Memory B cell (primary cell): ENCODE results near the gene AATF.
"Not testable (repeated sequence)": the region's sequence is repeated elsewhere in the genome, so short reads cannot be mapped to it uniquely, and the experiment has no call there.

ENCODE experiments used
- ATAC-seq: fragments of 150-1000 bp; cut with Tn5 transposase; 2 replicates; pipeline ENCODE4 v1.10.0; 2021; ENCODE audit warnings: low read depth, mild to moderate bottlenecking, moderate library complexity
- DNase-seq, 2 donors: peaks; one replicate each; pipeline ENCODE4 v3.0.0; 2022; ENCODE audit warnings: low spot score in 2 of 2
- H3K27ac Mint-ChIP-seq: one replicate; pipeline ENCODE4 v1.8.0; 2022; ENCODE audit warnings: mild to moderate bottlenecking, moderate library complexity, mixed read lengths
- H3K27me3 Mint-ChIP-seq: one replicate; pipeline ENCODE4 v1.8.0; 2022; ENCODE audit warnings: mixed read lengths
- H3K36me3 Mint-ChIP-seq: one replicate; pipeline ENCODE4 v1.8.0; 2022; ENCODE audit warnings: mild to moderate bottlenecking, mixed read lengths
- H3K4me1 Mint-ChIP-seq: one replicate; pipeline ENCODE4 v1.8.0; 2022; ENCODE audit warnings: mixed read lengths
- H3K4me3 Mint-ChIP-seq: one replicate; pipeline ENCODE4 v1.8.0; 2022; ENCODE audit warnings: mild to moderate bottlenecking, moderate library complexity, mixed read lengths
- H3K9me3 Mint-ChIP-seq: one replicate; pipeline ENCODE4 v1.8.0; 2022; ENCODE audit warnings: mixed read lengths

The AATF gene

DNA sequence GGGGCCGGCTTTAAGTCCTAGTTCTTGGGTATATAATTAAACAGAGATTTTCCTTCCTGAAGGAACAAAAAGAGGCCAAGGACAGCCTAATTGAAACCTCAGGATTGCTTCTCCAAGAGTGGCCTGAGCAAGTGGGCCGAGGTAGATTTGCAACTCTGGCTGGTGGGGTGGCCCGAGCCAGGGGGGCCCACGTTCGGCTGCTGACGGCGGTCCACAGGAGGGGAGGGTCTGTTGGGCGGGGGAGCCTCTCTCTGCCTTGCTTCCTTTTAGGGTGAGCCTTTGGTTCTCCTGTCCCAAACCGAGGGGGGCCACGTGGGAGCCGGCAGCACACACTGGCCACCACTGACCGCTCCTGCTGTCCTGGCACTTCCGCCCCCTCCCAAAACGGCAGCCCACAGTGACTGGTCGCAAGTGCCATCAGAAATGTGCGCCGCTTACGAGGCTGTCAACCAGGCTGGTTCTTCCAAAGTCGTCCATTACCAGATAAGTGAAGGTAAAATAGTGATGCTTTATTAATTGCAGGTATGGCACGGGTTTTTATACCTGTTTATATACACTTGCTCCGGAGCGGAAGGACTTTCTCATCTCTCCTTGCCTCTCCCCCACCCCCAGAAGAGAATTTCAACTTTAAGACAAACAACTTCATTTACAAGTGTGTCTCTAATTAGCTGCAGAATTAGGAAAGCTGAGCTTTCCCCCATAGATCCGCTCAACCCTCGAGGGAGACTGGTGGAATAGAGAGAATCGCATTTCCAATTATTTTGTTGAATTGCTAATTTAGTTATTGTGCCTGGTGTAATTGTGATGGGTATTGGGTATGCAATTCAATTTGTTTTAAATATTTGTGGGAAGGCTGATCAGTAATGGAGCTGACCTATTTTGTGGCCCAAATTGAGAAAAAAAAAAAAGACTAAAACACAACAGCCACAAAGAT, 117.8 kb downstream of the AATF start:
- H3K36me3 Mint-ChIP-seq = no peaks in the 10 kb centered on the region
- H3K9me3 Mint-ChIP-seq = no peaks in the 10 kb centered on the region
- no peak overlapping the region for H3K4me3 Mint-ChIP-seq
- ATAC-seq (no peak), DNase-seq (no peak)
- peaks cover 4% of the 10 kb centered on the region for H3K27me3 Mint-ChIP-seq
- H3K27ac Mint-ChIP-seq = no peak overlapping the region
- H3K4me1 Mint-ChIP-seq = no peaks in the 10 kb centered on the region

DNA sequence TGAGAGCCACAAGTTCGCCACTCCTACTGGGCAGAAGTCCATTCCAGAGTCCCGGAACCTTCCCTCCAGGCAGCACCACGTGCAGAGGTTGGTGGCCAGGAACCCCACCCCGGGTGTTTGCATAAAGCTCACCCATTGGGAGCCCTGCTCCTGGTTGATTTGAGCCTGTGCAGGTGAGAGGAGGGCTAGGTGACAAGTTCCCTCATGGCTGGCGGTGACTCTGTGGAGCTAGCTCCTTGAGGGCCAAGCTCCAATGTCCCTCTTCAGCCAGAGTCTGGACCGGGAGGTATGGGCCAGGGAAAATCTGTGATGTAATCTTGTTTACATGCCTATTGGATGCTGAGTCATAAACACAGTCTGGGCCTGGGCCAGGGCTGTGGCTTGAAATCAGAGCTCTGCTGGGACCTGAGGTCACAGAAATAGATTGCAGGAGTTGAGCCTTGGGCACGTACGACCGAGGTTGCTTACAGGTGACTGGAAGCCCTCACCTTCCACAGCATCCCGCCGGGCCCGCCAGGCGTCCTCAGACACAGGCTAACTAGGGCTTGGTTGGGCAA, 118.9 kb downstream of the AATF start:
- Mint-ChIP-seq H3K27ac (no peak overlapping the region), H3K4me1 (no peaks in the 10 kb centered on the region), H3K36me3 (no peaks in the 10 kb centered on the region), H3K4me3 (no peak overlapping the region), H3K27me3 (peaks cover 4% of the 10 kb centered on the region), H3K9me3 (no peaks in the 10 kb centered on the region)
- DNase-seq (no peak), ATAC-seq (no peak)

DNA sequence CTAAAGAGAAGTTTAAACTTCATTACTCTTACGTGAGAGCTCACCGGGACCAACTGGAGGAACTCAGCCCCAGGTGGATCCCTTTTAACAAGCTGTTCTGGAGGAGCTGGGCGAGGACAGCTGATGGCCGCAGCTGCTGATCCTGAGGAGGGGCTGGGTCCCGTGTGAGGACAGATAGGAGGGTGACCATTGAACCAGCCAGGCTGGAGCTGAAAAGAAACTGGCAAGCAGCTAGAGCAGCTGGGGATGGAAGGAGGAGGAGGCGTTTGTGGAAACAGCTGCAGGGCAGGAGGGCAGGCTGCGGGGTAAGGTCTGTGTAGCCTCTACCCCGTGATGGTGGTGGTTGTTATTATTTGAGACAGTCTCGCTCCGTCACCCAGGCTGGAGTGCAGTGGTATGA, 119.5 kb downstream of the AATF start:
- Mint-ChIP-seq H3K4me3 (no peak overlapping the region), H3K36me3 (no peaks in the 10 kb centered on the region), H3K9me3 (no peaks in the 10 kb centered on the region), H3K27ac (no peak overlapping the region), H3K4me1 (no peaks in the 10 kb centered on the region), H3K27me3 (peaks cover 4% of the 10 kb centered on the region)
- DNase-seq (no peak), ATAC-seq (no peak)

DNA sequence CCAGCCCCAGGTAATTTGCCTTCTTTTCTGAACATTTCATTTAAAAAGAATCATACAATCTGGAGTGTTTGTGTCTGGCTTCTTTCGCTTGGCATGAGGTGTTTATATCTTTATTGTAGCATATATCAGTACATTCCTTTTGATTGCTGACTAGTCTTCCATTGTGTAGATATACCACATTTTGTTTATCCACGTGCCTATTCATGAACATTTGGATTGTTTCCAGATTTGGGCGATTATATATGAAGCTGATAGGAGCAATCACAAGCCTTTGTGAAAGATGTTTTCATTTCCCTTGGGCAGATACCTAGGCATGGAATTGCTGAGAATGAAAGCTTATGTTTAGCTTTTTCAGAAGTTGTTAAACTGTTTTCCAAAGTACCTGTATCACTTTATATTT, 120.3 kb downstream of the AATF start:
- ATAC-seq (no peak), DNase-seq (no peak)
- H3K27me3 Mint-ChIP-seq = peaks cover 4% of the 10 kb centered on the region
- H3K4me3 Mint-ChIP-seq = no peak overlapping the region
- no peaks in the 10 kb centered on the region for H3K36me3 Mint-ChIP-seq
- H3K27ac Mint-ChIP-seq = no peak overlapping the region
- no peaks in the 10 kb centered on the region for H3K9me3 Mint-ChIP-seq
- H3K4me1 Mint-ChIP-seq = no peaks in the 10 kb centered on the region

DNA sequence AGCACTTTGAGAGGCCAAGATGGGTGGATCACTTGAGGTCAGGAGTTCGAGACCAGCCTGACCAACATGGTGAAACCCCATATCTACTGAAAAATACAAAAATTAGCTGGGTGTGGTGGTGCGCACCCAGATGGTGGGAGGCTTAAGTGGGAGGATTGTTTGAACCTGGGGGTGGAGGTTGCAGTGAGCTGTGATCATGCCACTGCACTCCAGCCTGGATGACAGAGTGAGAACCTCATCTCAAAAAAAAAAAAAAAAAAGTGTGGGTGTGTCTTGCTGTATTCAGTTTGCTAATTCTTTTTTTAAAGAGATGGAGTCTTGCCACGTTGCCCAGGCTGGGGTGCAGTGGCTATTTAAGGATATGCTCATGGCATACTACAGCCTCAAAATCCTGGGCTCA, 124.7 kb downstream of the AATF start:
- not testable (repeated sequence) for H3K9me3 Mint-ChIP-seq, H3K4me1 Mint-ChIP-seq, H3K4me3 Mint-ChIP-seq, H3K27me3 Mint-ChIP-seq, ATAC-seq, H3K27ac Mint-ChIP-seq, H3K36me3 Mint-ChIP-seq, DNase-seq

GRCh38 chr17:37079065-37079708, 130.4 kb downstream of the AATF start:
- H3K4me3 Mint-ChIP-seq = no peak overlapping the region
- H3K4me1 Mint-ChIP-seq = no peaks in the 10 kb centered on the region
- no peak for ATAC-seq
- no peak overlapping the region for H3K27ac Mint-ChIP-seq
- H3K27me3 Mint-ChIP-seq = peaks cover 3% of the 10 kb centered on the region
- peaks cover 7% of the 10 kb centered on the region for H3K9me3 Mint-ChIP-seq
- peaks cover 4% of the 10 kb centered on the region for H3K36me3 Mint-ChIP-seq
- no peak for DNase-seq

DNA sequence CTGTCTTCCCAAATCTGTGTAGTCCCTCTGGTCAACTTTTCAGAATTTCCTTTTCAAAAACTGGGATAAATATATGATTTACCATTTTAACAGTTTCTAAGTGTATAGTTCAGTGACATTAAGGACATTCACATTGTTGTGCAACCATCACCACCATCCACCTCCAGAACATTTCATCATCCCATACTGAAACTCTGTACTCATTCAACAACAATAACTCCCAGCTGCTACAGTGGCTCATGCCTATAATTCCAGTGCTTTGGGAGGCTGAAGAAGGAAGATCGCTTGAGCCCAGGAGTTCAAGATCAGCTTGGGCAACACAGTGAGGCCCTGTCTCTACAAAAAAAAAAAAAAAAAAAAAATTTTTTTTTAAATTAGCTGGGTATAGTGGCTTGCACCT, 131.0 kb downstream of the AATF start:
- H3K4me3 Mint-ChIP-seq = no peak overlapping the region
- DNase-seq (no peak), ATAC-seq (no peak)
- H3K27ac Mint-ChIP-seq = no peak overlapping the region
- H3K36me3 Mint-ChIP-seq = peaks cover 5% of the 10 kb centered on the region
- peaks cover 7% of the 10 kb centered on the region for H3K9me3 Mint-ChIP-seq
- peaks cover 3% of the 10 kb centered on the region for H3K27me3 Mint-ChIP-seq
- H3K4me1 Mint-ChIP-seq = no peaks in the 10 kb centered on the region

DNA sequence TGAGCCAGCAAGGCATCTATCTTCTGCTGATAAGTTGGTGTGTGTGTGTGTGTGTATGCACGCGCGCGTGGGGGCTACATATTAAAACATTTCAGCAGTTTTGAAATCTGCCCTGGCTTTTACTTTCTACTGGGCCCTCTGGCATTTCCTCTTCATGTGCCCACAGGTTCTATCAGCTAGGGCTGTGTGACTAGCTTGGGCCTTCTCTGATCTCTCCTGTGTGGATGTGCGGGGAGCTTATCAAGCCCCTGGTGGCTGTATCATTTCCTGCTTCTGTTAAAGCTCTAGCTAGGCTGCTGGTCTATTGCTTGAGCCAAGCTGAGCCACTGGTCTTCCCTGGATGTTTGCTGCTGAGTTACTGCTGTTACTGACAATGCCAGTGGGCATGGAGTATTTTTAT, 132.5 kb downstream of the AATF start:
- DNase-seq = no peak
- no peak overlapping the region for H3K4me3 Mint-ChIP-seq

GRCh38 chr17:37082311-37082860, 133.6 kb downstream of the AATF start:
- no peak for DNase-seq
- H3K4me1 Mint-ChIP-seq = no peaks in the 10 kb centered on the region
- ATAC-seq = no peak
- H3K4me3 Mint-ChIP-seq = no peak overlapping the region
- no peak overlapping the region for H3K27ac Mint-ChIP-seq
- H3K27me3 Mint-ChIP-seq = no peaks in the 10 kb centered on the region
- H3K9me3 Mint-ChIP-seq = peaks cover 7% of the 10 kb centered on the region
- peaks cover 19% of the 10 kb centered on the region for H3K36me3 Mint-ChIP-seq

More for the DNA sequence above, 132.5 kb downstream of the AATF start:
- Mint-ChIP-seq H3K36me3 (peaks cover 13% of the 10 kb centered on the region), H3K4me1 (no peaks in the 10 kb centered on the region), H3K27me3 (peaks cover under 1% of the 10 kb centered on the region), H3K27ac (no peak overlapping the region), H3K9me3 (peaks cover 7% of the 10 kb centered on the region)
- no peak for ATAC-seq

GRCh38 chr17:37082985-37083384, 134.2 kb downstream of the AATF start:
- peaks cover 24% of the 10 kb centered on the region for H3K36me3 Mint-ChIP-seq
- H3K27ac Mint-ChIP-seq = no peak overlapping the region
- no peak for ATAC-seq

DNA sequence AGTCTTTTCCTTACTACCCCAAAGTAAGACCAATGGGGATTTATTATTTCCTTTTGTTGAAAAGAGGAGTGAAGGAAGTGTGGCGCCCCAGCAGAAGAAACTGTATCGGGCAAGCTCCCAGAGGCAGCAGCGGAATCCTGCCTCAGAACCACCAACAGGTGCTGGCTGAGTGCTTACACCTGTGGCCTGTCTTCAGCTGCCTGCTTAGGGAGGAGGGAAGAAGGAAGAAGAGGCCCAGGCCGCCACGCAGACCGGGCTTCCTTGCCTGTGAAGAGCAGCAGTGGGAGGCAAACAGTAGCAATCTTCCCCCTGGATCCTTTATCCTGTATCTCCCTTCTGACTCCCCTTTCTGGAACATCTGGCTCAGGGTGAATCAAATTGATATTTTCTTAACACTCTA, 134.7 kb downstream of the AATF start:
- ATAC-seq = no peak
- no peak overlapping the region for H3K27ac Mint-ChIP-seq
- no peak for DNase-seq
- peaks cover 7% of the 10 kb centered on the region for H3K9me3 Mint-ChIP-seq
- H3K27me3 Mint-ChIP-seq = no peaks in the 10 kb centered on the region
- no peaks in the 10 kb centered on the region for H3K4me1 Mint-ChIP-seq
- no peak overlapping the region for H3K4me3 Mint-ChIP-seq
- H3K36me3 Mint-ChIP-seq = peaks cover 24% of the 10 kb centered on the region

More at GRCh38 chr17:37082985-37083384, 134.2 kb downstream of the AATF start:
- Mint-ChIP-seq H3K4me1 (no peaks in the 10 kb centered on the region), H3K4me3 (no peak overlapping the region), H3K9me3 (peaks cover 7% of the 10 kb centered on the region), H3K27me3 (no peaks in the 10 kb centered on the region)
- DNase-seq = no peak

DNA sequence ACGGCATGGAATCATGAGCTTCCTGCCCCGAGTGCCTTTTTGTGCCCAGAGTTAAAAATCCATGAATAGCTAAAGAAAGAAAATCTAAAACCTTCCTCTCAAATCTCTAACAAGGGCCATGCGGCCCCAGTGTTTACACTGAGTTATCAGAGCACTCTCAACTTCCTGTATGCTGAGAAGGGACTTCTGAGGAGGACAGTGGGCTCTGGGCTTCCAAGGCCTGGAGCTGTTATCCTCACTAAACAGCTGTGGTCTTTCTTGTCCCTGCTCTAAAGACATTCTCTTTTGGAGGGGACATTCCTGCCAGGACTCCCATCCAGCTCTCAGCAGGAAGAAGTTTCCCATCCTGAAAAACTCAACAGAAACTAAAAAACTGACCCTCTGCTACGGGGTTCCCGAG, 135.6 kb downstream of the AATF start:
- peaks cover 4% of the 10 kb centered on the region for H3K9me3 Mint-ChIP-seq
- DNase-seq = no peak
- no peak overlapping the region for H3K27ac Mint-ChIP-seq
- H3K36me3 Mint-ChIP-seq = peaks cover 24% of the 10 kb centered on the region
- no peaks in the 10 kb centered on the region for H3K4me1 Mint-ChIP-seq
- no peak for ATAC-seq
- no peaks in the 10 kb centered on the region for H3K27me3 Mint-ChIP-seq
- no peak overlapping the region for H3K4me3 Mint-ChIP-seq

DNA sequence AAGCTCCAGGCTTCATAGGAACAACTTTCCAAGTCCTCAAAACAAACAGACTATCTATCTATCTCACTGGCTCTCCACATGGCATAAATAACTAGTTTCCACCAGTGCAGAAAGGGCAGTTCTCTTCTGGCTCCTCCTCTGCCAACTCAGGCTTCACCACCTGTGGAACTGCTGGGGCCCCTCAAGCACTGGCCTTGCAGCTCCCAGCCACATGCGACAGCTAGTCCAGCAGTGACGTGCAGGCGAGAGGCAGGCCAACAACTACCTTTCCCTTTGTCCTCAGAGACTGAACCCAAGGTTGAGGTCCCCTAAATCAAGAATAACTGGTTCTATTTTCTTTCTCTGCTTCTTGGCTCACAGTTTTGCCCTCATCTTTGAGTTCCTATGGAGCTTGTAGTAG, 137.6 kb downstream of the AATF start:
- Mint-ChIP-seq H3K9me3 (no peaks in the 10 kb centered on the region), H3K4me1 (peaks cover 3% of the 10 kb centered on the region), H3K27me3 (no peaks in the 10 kb centered on the region), H3K36me3 (peaks cover 20% of the 10 kb centered on the region), H3K4me3 (no peak overlapping the region), H3K27ac (no peak overlapping the region)
- no peak for DNase-seq
- no peak for ATAC-seq

- H3K27ac Mint-ChIP-seq = no peak overlapping the region
- peaks cover 3% of the 10 kb centered on the region for H3K4me1 Mint-ChIP-seq
- DNase-seq (no peak), ATAC-seq (no peak)
- H3K36me3 Mint-ChIP-seq = peaks cover 20% of the 10 kb centered on the region
- no peaks in the 10 kb centered on the region for H3K27me3 Mint-ChIP-seq
- no peaks in the 10 kb centered on the region for H3K9me3 Mint-ChIP-seq
- H3K4me3 Mint-ChIP-seq = no peak overlapping the region
Observed at GRCh38 chr17:37086948-37087347, 138.2 kb downstream of the AATF start.
